Neural progenitor cell (in vitro differentiated cells): ENCODE measurements around the gene GEMIN5. TPM values are rescaled to one million over a fixed set of nuclear protein-coding genes. Genes with fewer than 3 reads are reported as not detected.

Source experiments
- DNase-seq: peaks from one replicate; pipeline ENCODE4 v3.0.0-alpha.2; 2016; ENCODE audit warnings: low spot score
- H2AFZ ChIP-seq: fragments of 200-600 bp; sonication (generic); replicated peaks from 2 replicates; pipeline ENCODE4 v1.6.1; 2016; ENCODE audit warnings: antibody characterized with exemption
- H3F3A ChIP-seq: fragments of 200-600 bp; sonication (generic); 2 replicates; pipeline ENCODE4 v1.6.1; 2016; ENCODE audit warnings: antibody characterized with exemption, low read depth
- H3K27ac ChIP-seq: fragments of 200-600 bp; sonication (generic); 2 replicates; pipeline ENCODE4 v1.5.1; 2016; ENCODE audit warnings: mild to moderate bottlenecking
- H3K27me3 ChIP-seq: fragments of 200-600 bp; sonication (generic); 2 replicates; pipeline ENCODE4 v1.6.1; 2016; ENCODE audit warnings: mild to moderate bottlenecking, moderate library complexity
- H3K36me3 ChIP-seq: fragments of 200-600 bp; sonication (generic); 2 replicates; pipeline ENCODE4 v1.5.1; 2016
- H3K4me1 ChIP-seq: fragments of 200-600 bp; sonication (generic); 2 replicates; pipeline ENCODE4 v1.6.1; 2016; ENCODE audit warnings: mixed run types
- H3K4me2 ChIP-seq: fragments of 200-600 bp; sonication (generic); 2 replicates; pipeline ENCODE4 v1.6.1; 2016
- H3K4me3 ChIP-seq: fragments of 200-600 bp; sonication (generic); 2 replicates; pipeline ENCODE4 v1.5.1; 2016
- H3K79me2 ChIP-seq: fragments of 200-600 bp; sonication (generic); 2 replicates; pipeline ENCODE4 v1.6.1; 2016; ENCODE audit warnings: low read depth
- H3K9ac ChIP-seq: fragments of 200-600 bp; sonication (generic); 2 replicates; pipeline ENCODE4 v1.6.1; 2016
- H3K9me3 ChIP-seq: fragments of 200-600 bp; sonication (generic); 2 replicates; pipeline ENCODE4 v1.5.1; 2016; ENCODE audit warnings: low read depth
- H4K20me1 ChIP-seq: fragments of 200-600 bp; sonication (generic); 2 replicates; pipeline ENCODE4 v1.6.1; 2016; ENCODE audit warnings: low read depth
- H3K27ac Mint-ChIP-seq: 3 replicates; pipeline ENCODE4 v1.8.0; 2021; ENCODE audit warnings: mixed read lengths
- H3K27me3 Mint-ChIP-seq: 2 replicates; pipeline ENCODE4 v1.8.0; 2022; ENCODE audit warnings: low read depth, mild to moderate bottlenecking, inconsistent platforms, moderate library complexity, mixed read lengths; ENCODE audit not compliant: insufficient read depth
- H3K36me3 Mint-ChIP-seq: 3 replicates; pipeline ENCODE4 v1.8.0; 2021; ENCODE audit warnings: mixed read lengths
- H3K4me1 Mint-ChIP-seq: 3 replicates; pipeline ENCODE4 v1.8.0; 2021; ENCODE audit warnings: mixed read lengths
- H3K4me3 Mint-ChIP-seq: 3 replicates; pipeline ENCODE4 v1.8.0; 2021; ENCODE audit warnings: mild to moderate bottlenecking, moderate library complexity, mixed read lengths
- H3K9me3 Mint-ChIP-seq: 3 replicates; pipeline ENCODE4 v1.8.0; 2020; ENCODE audit warnings: mixed read lengths
- EZH2 ChIP-seq: fragments of 200-600 bp; sonication (generic); IDR thresholded peaks from 2 replicates; pipeline ENCODE4 v1.6.1; 2017; ENCODE audit warnings: antibody characterized with exemption, mild to moderate bottlenecking, moderate library complexity
- EZH2phosphoT487 ChIP-seq: fragments of 200-600 bp; sonication (generic); IDR thresholded peaks from 2 replicates; pipeline ENCODE4 v1.6.1; 2017; ENCODE audit warnings: antibody characterized with exemption
- total RNA-seq: library from RNA; depleted of rRNA; stranded (reverse); fragments of >200 nt; gene quantifications from 2 replicates; pipeline ENCODE4 v1.2.3, GENCODE V29; 2015; ENCODE audit warnings: low replicate concordance
- TF ChIP-seq, protein P1 (sequence below): fragments of 200-600 bp; sonication (generic); IDR thresholded peaks from 2 replicates; pipeline ENCODE4 v1.5.1; 2017; ENCODE audit warnings: antibody characterized with exemption, mild to moderate bottlenecking

GEMIN5 gene
- total RNA-seq, 1 donor from 2014 or later: 18.5 TPM

- peaks cover 18% of the 10 kb centered on the region for H3K36me3 ChIP-seq
- Mint-ChIP-seq H3K27me3 (no peaks in the 10 kb centered on the region), H3K9me3 (no peaks in the 10 kb centered on the region), H3K4me1 (no peaks in the 10 kb centered on the region), H3K36me3 (peaks cover 30% of the 10 kb centered on the region), H3K4me3 (no peak overlapping the region), H3K27ac (no peak overlapping the region)
- no peaks in the 10 kb centered on the region for H3K27me3 ChIP-seq
- no peaks in the 10 kb centered on the region for H3K9me3 ChIP-seq
- no peaks in the 10 kb centered on the region for H3F3A ChIP-seq
- H3K4me3 ChIP-seq: no peak overlapping the region
- H3K9ac ChIP-seq: no peak overlapping the region
- H3K4me2 ChIP-seq: no peak overlapping the region
- no peak for DNase-seq
- H4K20me1 ChIP-seq: no peaks in the 10 kb centered on the region
- TF ChIP-seq EZH2 (no peak), EZH2phosphoT487 (no peak)
- TF ChIP-seq, protein P1, sequence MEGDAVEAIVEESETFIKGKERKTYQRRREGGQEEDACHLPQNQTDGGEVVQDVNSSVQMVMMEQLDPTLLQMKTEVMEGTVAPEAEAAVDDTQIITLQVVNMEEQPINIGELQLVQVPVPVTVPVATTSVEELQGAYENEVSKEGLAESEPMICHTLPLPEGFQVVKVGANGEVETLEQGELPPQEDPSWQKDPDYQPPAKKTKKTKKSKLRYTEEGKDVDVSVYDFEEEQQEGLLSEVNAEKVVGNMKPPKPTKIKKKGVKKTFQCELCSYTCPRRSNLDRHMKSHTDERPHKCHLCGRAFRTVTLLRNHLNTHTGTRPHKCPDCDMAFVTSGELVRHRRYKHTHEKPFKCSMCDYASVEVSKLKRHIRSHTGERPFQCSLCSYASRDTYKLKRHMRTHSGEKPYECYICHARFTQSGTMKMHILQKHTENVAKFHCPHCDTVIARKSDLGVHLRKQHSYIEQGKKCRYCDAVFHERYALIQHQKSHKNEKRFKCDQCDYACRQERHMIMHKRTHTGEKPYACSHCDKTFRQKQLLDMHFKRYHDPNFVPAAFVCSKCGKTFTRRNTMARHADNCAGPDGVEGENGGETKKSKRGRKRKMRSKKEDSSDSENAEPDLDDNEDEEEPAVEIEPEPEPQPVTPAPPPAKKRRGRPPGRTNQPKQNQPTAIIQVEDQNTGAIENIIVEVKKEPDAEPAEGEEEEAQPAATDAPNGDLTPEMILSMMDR: no peak
- H3K79me2 ChIP-seq: no peaks in the 10 kb centered on the region
- H2AFZ ChIP-seq: no peak overlapping the region
- no peaks in the 10 kb centered on the region for H3K4me1 ChIP-seq
- no peak overlapping the region for H3K27ac ChIP-seq
Measured at GRCh38 chr5:154896562-154897165, 41.3 kb downstream of the GEMIN5 start.

- no peaks in the 10 kb centered on the region for H3K27me3 Mint-ChIP-seq
- H3K27me3 ChIP-seq: no peaks in the 10 kb centered on the region
- H3K4me1 ChIP-seq: no peaks in the 10 kb centered on the region
- no peaks in the 10 kb centered on the region for H3K9me3 ChIP-seq
- H3K27ac Mint-ChIP-seq: no peak overlapping the region
- no peak overlapping the region for H3K9ac ChIP-seq
- TF ChIP-seq EZH2phosphoT487: no peak
- no peak for TF ChIP-seq EZH2
- TF ChIP-seq, protein P1: no peak
- no peaks in the 10 kb centered on the region for H4K20me1 ChIP-seq
- H3K27ac ChIP-seq: no peak overlapping the region
- DNase-seq: no peak
- peaks cover 35% of the 10 kb centered on the region for H3K36me3 Mint-ChIP-seq
- H3K9me3 Mint-ChIP-seq: no peaks in the 10 kb centered on the region
- H3K4me3 Mint-ChIP-seq: no peak overlapping the region
- peaks cover 14% of the 10 kb centered on the region for H3K36me3 ChIP-seq
- no peaks in the 10 kb centered on the region for H3F3A ChIP-seq
- H3K4me2 ChIP-seq: no peak overlapping the region
- H2AFZ ChIP-seq: no peak overlapping the region
- no peaks in the 10 kb centered on the region for H3K4me1 Mint-ChIP-seq
- H3K4me3 ChIP-seq: no peak overlapping the region
- no peaks in the 10 kb centered on the region for H3K79me2 ChIP-seq
Measured at GRCh38 chr5:154895606-154896561, 42.1 kb downstream of the GEMIN5 start.

DNA sequence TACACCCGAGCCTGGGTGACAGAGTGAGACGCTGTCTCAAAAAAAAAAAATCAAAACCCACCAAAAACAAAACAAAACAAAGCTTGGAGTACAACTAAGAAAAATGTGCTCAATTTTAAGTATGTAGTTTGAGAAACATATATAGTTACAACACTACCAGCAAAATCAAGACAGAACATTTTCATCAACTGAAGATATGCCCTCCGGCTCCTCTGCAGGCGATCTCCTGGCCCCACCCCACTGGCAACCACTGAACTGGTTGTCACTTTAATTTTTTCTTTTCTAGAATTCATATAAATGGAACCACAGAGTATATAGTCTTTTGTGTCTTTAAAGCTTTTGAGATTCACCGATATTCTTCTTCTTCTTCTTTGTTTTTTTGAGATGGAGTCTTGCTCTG is 44.6 kb downstream of the GEMIN5 start:
- no peak for DNase-seq
- Histone ChIP-seq H3K4me2 (no peak overlapping the region), H3K79me2 (no peaks in the 10 kb centered on the region), H3K4me1 (no peaks in the 10 kb centered on the region), H3K9me3 (no peaks in the 10 kb centered on the region), H3F3A (no peaks in the 10 kb centered on the region), H3K27ac (no peak overlapping the region), H2AFZ (no peak overlapping the region), H3K27me3 (no peaks in the 10 kb centered on the region), H3K4me3 (no peak overlapping the region), H4K20me1 (no peaks in the 10 kb centered on the region), H3K36me3 (peaks cover 7% of the 10 kb centered on the region), H3K9ac (no peak overlapping the region)
- TF ChIP-seq EZH2: no peak
- TF ChIP-seq, protein P1: no peak
- TF ChIP-seq EZH2phosphoT487: no peak
- Mint-ChIP-seq H3K27me3 (no peaks in the 10 kb centered on the region), H3K9me3 (no peaks in the 10 kb centered on the region), H3K27ac (peak overlapping the region; percentile 28), H3K36me3 (peaks cover 39% of the 10 kb centered on the region), H3K4me1 (no peaks in the 10 kb centered on the region), H3K4me3 (no peak overlapping the region)
